ENCODE data around the gene IDH1.
"Not testable (repeated sequence)": the region's sequence is repeated elsewhere in the genome, so short reads cannot be mapped to it uniquely, and the experiment has no call there.

Gene IDH1

DNA sequence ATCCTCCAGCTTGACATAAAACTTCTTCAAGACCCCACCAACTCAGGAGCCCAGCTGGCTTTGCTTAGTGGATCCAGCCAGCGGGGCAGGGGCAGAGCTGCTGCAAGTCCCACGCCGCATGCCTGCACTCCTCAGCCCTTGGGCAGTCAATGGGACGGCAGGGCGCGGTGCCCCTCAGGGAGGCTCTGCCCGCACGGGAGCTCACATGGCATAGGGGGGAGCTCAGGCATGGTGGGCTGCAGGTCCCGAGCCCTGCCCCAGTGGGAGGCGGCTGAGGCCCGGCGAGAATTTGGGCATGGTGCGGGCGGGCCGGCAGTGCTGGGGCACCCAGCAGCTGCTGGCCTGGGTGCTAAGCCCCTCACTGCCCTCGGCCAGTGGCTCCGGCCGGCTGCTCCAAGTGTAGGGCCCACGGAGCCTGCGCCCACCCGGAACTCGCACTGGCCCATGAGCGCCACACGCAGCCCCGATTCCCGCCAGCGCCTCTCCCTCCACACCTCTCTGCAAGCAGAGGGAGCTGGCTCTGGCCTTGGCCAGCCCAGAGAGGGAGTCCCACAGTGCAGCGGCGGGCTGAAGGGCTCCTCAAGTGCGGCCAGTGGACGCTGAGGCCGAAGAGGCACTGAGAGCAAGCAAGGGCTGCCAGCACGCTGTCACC is 27.2 kb downstream of the IDH1 start:
- no peak overlapping the region for H2AFZ ChIP-seq (ENCODE audit: low read depth)
- no peaks in the 10 kb centered on the region for H3K4me1 ChIP-seq (ENCODE audit: low read depth, poor library complexity, severe bottlenecking)
- H3K9ac ChIP-seq: no peak overlapping the region
- no peak overlapping the region for H3K4me2 ChIP-seq
- no peaks in the 10 kb centered on the region for H3K36me3 ChIP-seq (ENCODE audit: insufficient read depth)
- no peak overlapping the region for H3K27ac ChIP-seq
- no peaks in the 10 kb centered on the region for H4K20me1 ChIP-seq (ENCODE audit: insufficient read depth)
- no peak overlapping the region for H3K4me3 ChIP-seq (IDR thresholded peaks at IDR 0.05; ENCODE audit: insufficient read depth, low read depth, low read length)
- no peaks in the 10 kb centered on the region for H3K27me3 ChIP-seq (ENCODE audit: insufficient read depth, low read depth)
- TF ChIP-seq, protein P1, sequence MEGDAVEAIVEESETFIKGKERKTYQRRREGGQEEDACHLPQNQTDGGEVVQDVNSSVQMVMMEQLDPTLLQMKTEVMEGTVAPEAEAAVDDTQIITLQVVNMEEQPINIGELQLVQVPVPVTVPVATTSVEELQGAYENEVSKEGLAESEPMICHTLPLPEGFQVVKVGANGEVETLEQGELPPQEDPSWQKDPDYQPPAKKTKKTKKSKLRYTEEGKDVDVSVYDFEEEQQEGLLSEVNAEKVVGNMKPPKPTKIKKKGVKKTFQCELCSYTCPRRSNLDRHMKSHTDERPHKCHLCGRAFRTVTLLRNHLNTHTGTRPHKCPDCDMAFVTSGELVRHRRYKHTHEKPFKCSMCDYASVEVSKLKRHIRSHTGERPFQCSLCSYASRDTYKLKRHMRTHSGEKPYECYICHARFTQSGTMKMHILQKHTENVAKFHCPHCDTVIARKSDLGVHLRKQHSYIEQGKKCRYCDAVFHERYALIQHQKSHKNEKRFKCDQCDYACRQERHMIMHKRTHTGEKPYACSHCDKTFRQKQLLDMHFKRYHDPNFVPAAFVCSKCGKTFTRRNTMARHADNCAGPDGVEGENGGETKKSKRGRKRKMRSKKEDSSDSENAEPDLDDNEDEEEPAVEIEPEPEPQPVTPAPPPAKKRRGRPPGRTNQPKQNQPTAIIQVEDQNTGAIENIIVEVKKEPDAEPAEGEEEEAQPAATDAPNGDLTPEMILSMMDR (conservative IDR thresholded peaks at IDR 0.05; ENCODE audit: low read depth, low read length): no peak
- H3K79me2 ChIP-seq (ENCODE audit: insufficient read depth, low read depth): no peaks in the 10 kb centered on the region

DNA sequence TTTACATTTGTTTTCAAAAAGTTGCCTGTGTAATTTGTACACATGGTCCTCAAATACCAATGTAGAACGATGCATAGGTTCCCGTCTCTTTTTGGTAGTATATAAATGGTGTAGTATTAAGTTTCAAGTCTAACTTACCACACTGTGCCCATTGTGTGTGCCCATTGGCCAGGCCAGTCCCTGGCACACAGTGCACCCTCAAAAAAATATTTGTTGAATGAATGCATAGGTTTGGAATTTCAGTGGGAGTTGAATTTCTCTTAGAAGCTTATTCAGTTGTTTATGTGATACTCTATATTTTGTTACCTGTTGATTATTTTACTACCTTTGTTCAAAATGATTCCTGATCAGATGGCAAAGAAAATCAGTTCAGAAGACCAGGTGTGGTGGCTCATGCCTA is 30.1 kb downstream of the IDH1 start:
- Histone ChIP-seq H3K27me3 (ENCODE audit: insufficient read depth, low read depth) (no peaks in the 10 kb centered on the region), H3K9ac (no peak overlapping the region), H3K36me3 (ENCODE audit: insufficient read depth) (no peaks in the 10 kb centered on the region), H3K4me2 (no peak overlapping the region), H2AFZ (ENCODE audit: low read depth) (no peak overlapping the region), H3K4me3 (IDR thresholded peaks at IDR 0.05; ENCODE audit: insufficient read depth, low read depth, low read length) (no peak overlapping the region), H3K4me1 (ENCODE audit: low read depth, poor library complexity, severe bottlenecking) (no peaks in the 10 kb centered on the region), H3K27ac (no peak overlapping the region), H4K20me1 (ENCODE audit: insufficient read depth) (no peaks in the 10 kb centered on the region), H3K79me2 (ENCODE audit: insufficient read depth, low read depth) (no peaks in the 10 kb centered on the region)
- TF ChIP-seq, protein P1 (conservative IDR thresholded peaks at IDR 0.05; ENCODE audit: low read depth, low read length): no peak

DNA sequence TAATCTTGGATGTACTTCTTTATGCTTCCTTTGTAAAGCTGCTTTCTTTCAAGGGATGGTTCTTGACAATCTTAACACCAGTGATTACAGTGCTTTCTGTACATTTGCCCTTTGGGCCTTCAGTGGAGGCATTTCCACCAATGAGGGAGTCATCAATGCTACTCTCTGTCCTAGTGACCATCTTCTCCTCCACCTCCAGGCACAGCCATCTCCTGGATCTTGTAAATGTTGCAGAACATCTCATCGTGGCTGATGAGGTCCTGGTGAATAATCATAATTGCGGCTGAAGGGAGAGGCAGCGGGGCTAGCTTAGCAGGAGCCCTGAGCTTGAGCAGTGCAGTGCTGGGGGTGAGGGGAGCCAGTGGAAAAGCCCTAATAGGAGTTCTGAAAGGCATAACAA is 32.5 kb downstream of the IDH1 start:
- H3K36me3 ChIP-seq (ENCODE audit: insufficient read depth): no peaks in the 10 kb centered on the region
- no peak overlapping the region for H3K27ac ChIP-seq
- H4K20me1 ChIP-seq (ENCODE audit: insufficient read depth): no peaks in the 10 kb centered on the region
- H3K9ac ChIP-seq: no peak overlapping the region
- no peak overlapping the region for H3K4me3 ChIP-seq (IDR thresholded peaks at IDR 0.05; ENCODE audit: insufficient read depth, low read depth, low read length)
- H3K79me2 ChIP-seq (ENCODE audit: insufficient read depth, low read depth): no peaks in the 10 kb centered on the region
- no peak overlapping the region for H3K4me2 ChIP-seq
- H3K4me1 ChIP-seq (ENCODE audit: low read depth, poor library complexity, severe bottlenecking): no peaks in the 10 kb centered on the region
- H3K27me3 ChIP-seq (ENCODE audit: insufficient read depth, low read depth): no peaks in the 10 kb centered on the region
- H2AFZ ChIP-seq (ENCODE audit: low read depth): no peak overlapping the region
- TF ChIP-seq, protein P1 (conservative IDR thresholded peaks at IDR 0.05; ENCODE audit: low read depth, low read length): no peak

DNA sequence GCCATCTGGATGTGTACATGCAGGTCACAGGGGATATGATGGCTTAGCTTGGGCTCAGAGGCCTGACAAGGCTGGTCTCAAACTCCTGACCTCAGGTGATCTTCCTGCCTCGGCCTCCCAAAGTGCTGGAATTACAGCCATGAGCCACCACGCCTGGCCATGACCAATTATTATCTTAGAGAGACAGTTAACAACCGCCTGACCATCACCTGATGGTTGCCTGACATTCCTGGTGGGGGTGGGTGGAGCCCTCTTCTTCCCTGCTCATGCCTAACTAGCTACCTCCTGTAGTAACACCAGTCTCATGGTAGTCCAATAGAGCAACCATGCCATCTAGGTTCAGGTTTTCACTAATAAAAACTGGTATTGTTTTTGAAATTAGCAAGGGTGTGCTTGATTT is 33.0 kb downstream of the IDH1 start:
- not testable (repeated sequence) for H2AFZ ChIP-seq (ENCODE audit: low read depth); H3K4me1 ChIP-seq (ENCODE audit: low read depth, poor library complexity, severe bottlenecking); H4K20me1 ChIP-seq (ENCODE audit: insufficient read depth); H3K4me3 ChIP-seq (IDR thresholded peaks at IDR 0.05; ENCODE audit: insufficient read depth, low read depth, low read length); H3K79me2 ChIP-seq (ENCODE audit: insufficient read depth, low read depth); H3K4me2 ChIP-seq; H3K9ac ChIP-seq; H3K27ac ChIP-seq; H3K27me3 ChIP-seq (ENCODE audit: insufficient read depth, low read depth); H3K36me3 ChIP-seq (ENCODE audit: insufficient read depth)

DNA sequence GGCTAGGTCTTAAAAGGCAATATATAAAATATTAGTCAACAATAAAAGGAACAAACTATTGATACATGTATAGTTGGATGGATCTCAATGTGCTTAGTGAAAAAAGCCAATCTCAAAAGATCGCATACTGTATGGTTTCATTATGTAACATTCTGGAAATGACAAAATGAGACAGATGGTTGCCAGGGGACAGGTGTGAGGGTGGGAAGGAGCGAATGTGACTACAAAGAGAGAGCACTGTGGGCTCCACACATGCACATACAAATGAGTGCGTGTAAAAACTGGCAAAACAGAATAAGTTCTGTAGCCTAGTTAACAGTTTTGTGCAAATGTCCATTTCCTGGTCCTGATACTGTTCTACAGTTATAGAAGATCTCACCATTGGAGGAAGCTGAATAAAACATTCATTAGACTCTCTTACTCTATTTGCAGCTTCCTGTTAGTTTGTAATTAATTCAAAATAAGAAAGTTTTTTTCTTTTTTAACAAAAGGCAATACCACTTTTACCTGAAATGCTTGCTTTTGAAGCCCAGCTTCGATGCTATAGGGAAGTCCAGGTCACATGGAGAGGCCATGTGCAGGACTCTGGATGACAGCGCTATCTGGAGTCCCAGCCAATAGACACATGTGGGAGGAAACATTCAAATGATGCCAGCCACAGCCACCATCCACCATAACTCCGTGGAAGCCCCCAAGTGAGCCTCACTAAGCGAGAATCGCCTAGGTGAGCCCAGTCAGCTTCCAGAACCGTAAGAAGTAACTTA is 44.0 kb downstream of the IDH1 start:
- Histone ChIP-seq H3K27ac (no peak overlapping the region), H2AFZ (ENCODE audit: low read depth) (no peak overlapping the region), H3K4me1 (ENCODE audit: low read depth, poor library complexity, severe bottlenecking) (no peaks in the 10 kb centered on the region), H3K79me2 (ENCODE audit: insufficient read depth, low read depth) (no peaks in the 10 kb centered on the region), H3K4me3 (IDR thresholded peaks at IDR 0.05; ENCODE audit: insufficient read depth, low read depth, low read length) (no peak overlapping the region), H3K27me3 (ENCODE audit: insufficient read depth, low read depth) (no peaks in the 10 kb centered on the region), H3K4me2 (no peak overlapping the region), H4K20me1 (ENCODE audit: insufficient read depth) (no peaks in the 10 kb centered on the region), H3K36me3 (ENCODE audit: insufficient read depth) (no peaks in the 10 kb centered on the region), H3K9ac (no peak overlapping the region)
- TF ChIP-seq, protein P1 (conservative IDR thresholded peaks at IDR 0.05; ENCODE audit: low read depth, low read length): no peak
